Fibroblast of skin of left quadriceps (primary cell): Measurements from ENCODE around the gene PDHA2.
"Not testable (repeated sequence)": the region's sequence is repeated elsewhere in the genome, so short reads cannot be mapped to it uniquely, and the experiment has no call there.

Source experiments
- DNase-seq, 2 experiments: peaks; one replicate each; pipeline ENCODE4 v3.0.0-alpha.2; 2013; ENCODE audit warnings: low read depth in 2 of 2

The PDHA2 gene

DNA sequence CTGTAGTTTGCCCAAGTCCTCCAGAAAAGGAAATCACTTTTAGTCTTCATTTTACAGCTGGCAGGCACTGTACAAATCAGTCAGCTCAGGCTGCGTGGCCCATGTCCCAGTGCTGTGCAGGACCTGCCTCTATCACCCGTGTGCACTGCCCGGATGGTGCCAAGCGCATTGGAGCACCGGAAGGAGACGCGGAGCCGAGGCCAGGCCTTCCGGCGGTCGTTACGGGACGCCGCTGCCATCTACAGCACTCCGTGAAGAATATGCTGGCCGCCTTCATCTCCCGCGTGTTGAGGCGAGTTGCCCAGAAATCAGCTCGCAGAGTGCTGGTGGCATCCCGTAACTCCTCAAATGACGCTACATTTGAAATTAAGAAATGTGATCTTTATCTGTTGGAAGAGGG is at the start of gene PDHA2:
TSS of gene PDHA2 (plus strand) at position 203 of the 400 bp plus-strand sequence. CDS start at position 261, 58 bp downstream.
- DNase-seq = no peak

DNA sequence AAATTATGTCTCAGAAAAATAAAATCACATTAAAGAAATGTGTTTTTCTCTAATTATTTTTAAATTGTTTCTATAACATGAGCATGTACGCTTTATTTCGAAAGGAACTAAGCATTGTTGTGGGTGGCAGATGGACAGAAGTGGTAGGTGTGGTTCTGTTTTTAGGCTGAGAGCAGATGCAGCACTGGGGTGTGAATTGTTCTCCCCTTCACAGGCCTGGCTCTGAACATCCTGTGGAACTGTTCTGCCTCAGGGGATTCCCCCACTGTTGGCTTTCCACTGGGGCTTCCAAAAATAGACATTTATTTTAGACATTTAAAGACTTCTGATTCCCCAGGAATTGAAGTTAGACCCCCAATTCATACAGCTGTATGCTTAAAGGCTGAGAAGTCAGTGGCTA is 41.9 kb upstream of the PDHA2 start:
- no peak for DNase-seq

GRCh38 chr4:95798727-95799126 is 41.2 kb upstream of the PDHA2 start:
- DNase-seq = no peak

DNA sequence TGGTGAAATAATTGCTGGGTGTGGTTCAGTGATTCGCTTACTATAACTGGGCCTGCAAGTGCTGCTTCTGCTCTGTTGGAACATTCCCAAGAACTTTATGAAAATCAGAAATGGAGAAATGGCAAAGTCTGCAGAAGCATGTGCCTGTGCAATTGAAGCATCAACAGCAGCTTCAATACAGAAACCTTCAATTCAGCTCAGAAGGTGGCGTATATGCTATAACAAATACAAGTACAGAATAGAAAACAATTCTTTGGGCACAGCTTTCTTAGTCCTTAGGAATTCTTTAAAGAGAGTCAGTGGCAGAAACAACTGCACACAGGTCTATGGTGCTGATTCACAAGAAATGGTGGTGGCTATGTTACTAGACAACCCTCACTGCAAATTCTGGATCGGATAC is 18.0 kb upstream of the PDHA2 start:
- DNase-seq = no peak

DNA sequence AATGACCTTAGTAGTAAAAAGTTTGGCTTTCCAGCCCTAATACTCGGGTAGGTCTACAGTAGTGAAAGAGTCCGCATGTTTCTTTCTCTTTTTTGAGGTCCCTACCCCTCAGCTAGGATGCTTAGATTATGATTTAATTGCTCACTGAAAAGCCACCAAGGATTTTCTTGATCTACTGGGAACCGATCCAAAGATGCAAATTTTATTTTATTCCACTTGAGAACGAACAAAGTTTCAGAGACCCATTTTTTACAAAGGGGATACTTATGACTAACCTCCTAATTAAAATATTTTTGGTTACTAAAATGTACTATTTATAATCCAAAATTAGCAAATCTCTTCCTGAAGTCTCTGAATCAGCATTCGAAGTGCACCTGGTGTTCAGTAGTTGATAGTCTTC is 14.3 kb upstream of the PDHA2 start:
- no peak for DNase-seq

- no peak for DNase-seq
Measured at GRCh38 chr4:95830651-95831050, 9.2 kb upstream of the PDHA2 start.

DNA sequence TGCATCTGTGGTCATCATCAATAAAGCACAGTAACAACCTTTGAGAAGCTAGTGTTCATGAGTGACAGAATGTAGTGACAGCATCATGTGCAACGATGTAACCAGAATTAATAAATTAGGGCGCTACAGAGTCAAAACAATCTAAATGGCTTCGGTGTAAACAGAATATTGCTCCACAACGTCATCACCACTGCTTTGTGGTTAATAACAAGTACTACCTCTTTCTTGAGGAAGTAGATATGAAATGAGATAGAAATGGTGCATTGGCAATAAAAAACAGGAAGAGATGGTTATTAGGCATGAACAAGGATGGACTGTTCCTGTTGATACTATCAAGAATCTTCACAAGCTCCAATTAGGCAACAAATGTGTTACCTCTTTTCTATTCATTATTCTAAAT is 8.7 kb upstream of the PDHA2 start:
- no peak for DNase-seq

- no peak for DNase-seq
Measured at GRCh38 chr4:95833711-95834194, 6.1 kb upstream of the PDHA2 start.

GRCh38 chr4:95835672-95836071 is 4.2 kb upstream of the PDHA2 start:
- no peak for DNase-seq

- DNase-seq = no peak
Measured at GRCh38 chr4:95838192-95838591, 1.7 kb upstream of the PDHA2 start.

- DNase-seq = no peak
Measured at GRCh38 chr4:95847908-95848460, 8.1 kb downstream of the PDHA2 start.

GRCh38 chr4:95850161-95850560 is 10.3 kb downstream of the PDHA2 start:
- DNase-seq = no peak

GRCh38 chr4:95857761-95858160 is 17.9 kb downstream of the PDHA2 start:
- no peak for DNase-seq

GRCh38 chr4:95867919-95868318 is 28.0 kb downstream of the PDHA2 start:
- no peak for DNase-seq

DNA sequence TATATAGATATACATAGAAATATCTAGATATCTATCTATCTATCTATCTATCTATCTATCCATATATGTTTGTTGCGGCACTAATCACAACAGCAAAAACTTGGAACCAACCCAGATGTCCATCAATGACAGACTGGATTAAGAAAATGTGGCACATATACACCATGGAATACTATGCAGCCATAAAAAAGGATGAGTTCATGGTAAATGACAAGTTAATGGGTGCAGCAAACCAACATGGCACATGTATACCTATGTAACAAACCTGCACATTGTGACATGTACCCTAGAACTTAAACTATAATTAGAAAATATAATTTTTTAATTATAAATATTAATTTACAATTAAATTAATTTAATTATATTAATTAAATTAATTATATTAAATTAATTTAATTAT is 29.5 kb downstream of the PDHA2 start:
- not testable (repeated sequence) for DNase-seq

DNA sequence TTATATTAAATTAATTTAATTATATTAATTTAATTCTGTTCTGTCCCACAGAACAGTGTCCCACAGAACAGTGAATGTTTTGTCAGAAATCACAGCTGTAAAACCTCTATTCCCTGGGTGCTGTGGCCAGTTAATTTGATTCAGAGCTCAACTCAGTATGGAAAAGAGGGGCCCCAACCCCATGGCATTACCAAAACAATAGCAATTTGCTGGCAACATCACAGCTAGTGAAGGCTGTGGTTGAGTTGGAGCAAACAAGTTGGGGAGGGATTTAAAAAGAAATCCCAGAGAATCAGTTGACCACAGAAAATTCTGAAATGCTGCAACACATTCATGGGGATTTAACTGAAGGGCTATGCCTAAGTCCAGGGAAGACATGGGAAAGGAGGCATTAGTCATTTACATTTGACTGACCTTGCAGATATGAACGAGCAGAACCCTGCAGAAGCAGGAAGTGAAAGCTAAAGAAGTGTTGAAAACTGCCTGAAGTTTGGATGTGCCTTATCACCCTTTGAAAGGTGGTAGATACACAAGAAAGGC is 30.1 kb downstream of the PDHA2 start:
- DNase-seq = no peak

GRCh38 chr4:95877636-95878035 is 37.7 kb downstream of the PDHA2 start:
- no peak for DNase-seq

GRCh38 chr4:95887551-95887950 is 47.7 kb downstream of the PDHA2 start:
- DNase-seq = no peak

DNA sequence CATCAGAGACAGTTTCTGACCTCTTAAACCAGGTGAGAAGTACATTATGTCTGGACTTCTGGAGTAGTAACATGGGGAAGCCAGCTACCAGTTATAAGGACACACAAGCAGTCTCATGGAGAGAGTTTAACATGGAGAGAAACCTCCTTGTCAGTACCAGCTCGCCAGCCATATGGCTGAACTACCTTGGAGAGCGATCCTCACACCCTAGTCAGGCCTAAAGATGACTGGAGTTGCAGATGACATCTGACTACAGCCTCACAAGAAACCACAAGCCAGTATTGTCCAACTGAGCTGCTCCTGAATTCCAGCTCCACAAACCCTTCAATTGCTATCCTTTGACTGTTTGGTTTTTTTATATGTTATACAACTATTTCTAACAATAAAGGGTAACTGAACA is 49.8 kb downstream of the PDHA2 start:
- no peak for DNase-seq
